NCI-H146 (cell line): ENCODE data around the gene AK4.
"Not testable (repeated sequence)": the region's sequence is repeated elsewhere in the genome, so short reads cannot be mapped to it uniquely, and the experiment has no call there.

Experiments used
- DNase-seq: peaks from one replicate; lab custom pipeline; 2025; lab: John Stamatoyannopoulos, UW

The AK4 gene

GRCh38 chr1:65150583-65151263 is 2.7 kb downstream of the AK4 start:
- no peak for DNase-seq

- DNase-seq, result no peak
Observed at GRCh38 chr1:65151641-65152040, 3.6 kb downstream of the AK4 start.

GRCh38 chr1:65153635-65154034 is 5.6 kb downstream of the AK4 start:
- DNase-seq, result peak; percentile 5

GRCh38 chr1:65156910-65157545 is 9.0 kb downstream of the AK4 start:
- DNase-seq, result no peak

- no peak for DNase-seq
Observed at GRCh38 chr1:65157546-65157941, 9.5 kb downstream of the AK4 start.

GRCh38 chr1:65159291-65159688 is 11.3 kb downstream of the AK4 start:
- DNase-seq, result not testable (repeated sequence)

- DNase-seq, result no peak
Observed at GRCh38 chr1:65159801-65160523, 12.0 kb downstream of the AK4 start.

- no peak for DNase-seq
Observed at GRCh38 chr1:65163201-65163805, 15.3 kb downstream of the AK4 start.

GRCh38 chr1:65164101-65164500 is 16.1 kb downstream of the AK4 start:
- DNase-seq, result not testable (repeated sequence)

- DNase-seq, result no peak
Observed at GRCh38 chr1:65164633-65165032, 16.6 kb downstream of the AK4 start.

- DNase-seq, result no peak
Observed at GRCh38 chr1:65165269-65165993, 17.4 kb downstream of the AK4 start.

- DNase-seq, result no peak
Observed at GRCh38 chr1:65166572-65167305, 18.7 kb downstream of the AK4 start.

- DNase-seq, result peak; percentile 20
Observed at GRCh38 chr1:65167586-65168242, 19.7 kb downstream of the AK4 start.

- DNase-seq, result no peak
Observed at GRCh38 chr1:65168867-65169266, 20.9 kb downstream of the AK4 start.

GRCh38 chr1:65170511-65171142 is 22.6 kb downstream of the AK4 start:
- DNase-seq, result no peak

GRCh38 chr1:65172936-65173690 is 25.1 kb downstream of the AK4 start:
- no peak for DNase-seq

- DNase-seq, result no peak
Observed at GRCh38 chr1:65174585-65174984, 26.6 kb downstream of the AK4 start.

- DNase-seq, result no peak
Observed at GRCh38 chr1:65175171-65176055, 27.4 kb downstream of the AK4 start.

- DNase-seq, result no peak
Observed at GRCh38 chr1:65176056-65176450, 28.1 kb downstream of the AK4 start.
